KOPT-K1 (cell line): ENCODE measurements around the gene USP24.
"Not testable (repeated sequence)": the region's sequence is repeated elsewhere in the genome, so short reads cannot be mapped to it uniquely, and the experiment has no call there.

Experiments
- H3K27ac ChIP-seq: fragments of 200-600 bp; sonication (generic); 2 replicates; pipeline ENCODE4 v1.5.1; 2016; ENCODE audit warnings: antibody characterized with exemption, mild to moderate bottlenecking, low read depth, low read length; ENCODE audit not compliant: poor library complexity, severe bottlenecking
- H3K36me3 ChIP-seq: fragments of 200-600 bp; sonication (generic); 2 replicates; pipeline ENCODE4 v1.5.1; 2017; ENCODE audit warnings: antibody characterized with exemption, mild to moderate bottlenecking, low read length, moderate library complexity; ENCODE audit not compliant: insufficient read depth
- H3K9me3 ChIP-seq: fragments of 200-600 bp; sonication (generic); 2 replicates; pipeline ENCODE4 v1.5.1; 2017; ENCODE audit warnings: antibody characterized with exemption, low read length, mild to moderate bottlenecking; ENCODE audit not compliant: insufficient read depth, poor library complexity, severe bottlenecking

USP24 gene

GRCh38 chr1:55037733-55038551 is 177.2 kb downstream of the USP24 start:
- H3K36me3 ChIP-seq = no peaks in the 10 kb centered on the region
- no peak overlapping the region for H3K27ac ChIP-seq
- H3K9me3 ChIP-seq = no peaks in the 10 kb centered on the region

GRCh38 chr1:55035904-55036303 is 179.3 kb downstream of the USP24 start:
- Histone ChIP-seq H3K27ac (no peak overlapping the region), H3K36me3 (no peaks in the 10 kb centered on the region), H3K9me3 (no peaks in the 10 kb centered on the region)

- Histone ChIP-seq H3K27ac (no peak overlapping the region), H3K9me3 (no peaks in the 10 kb centered on the region), H3K36me3 (no peaks in the 10 kb centered on the region)
Observed at GRCh38 chr1:55034476-55035133, 180.6 kb downstream of the USP24 start.

GRCh38 chr1:55033265-55033614 is 181.9 kb downstream of the USP24 start:
- Histone ChIP-seq H3K36me3 (no peaks in the 10 kb centered on the region), H3K9me3 (no peaks in the 10 kb centered on the region), H3K27ac (no peak overlapping the region)

GRCh38 chr1:55031098-55031497 is 184.1 kb downstream of the USP24 start:
- H3K27ac ChIP-seq, H3K36me3 ChIP-seq, H3K9me3 ChIP-seq: not testable (repeated sequence)

- H3K27ac ChIP-seq, H3K9me3 ChIP-seq, H3K36me3 ChIP-seq: not testable (repeated sequence)
Observed at GRCh38 chr1:55026682-55027081, 188.5 kb downstream of the USP24 start.

- H3K36me3 ChIP-seq, H3K9me3 ChIP-seq, H3K27ac ChIP-seq: not testable (repeated sequence)
Observed at GRCh38 chr1:55024163-55024562, 191.0 kb downstream of the USP24 start.

- H3K9me3 ChIP-seq = no peaks in the 10 kb centered on the region
- no peak overlapping the region for H3K27ac ChIP-seq
Observed at GRCh38 chr1:55021942-55022546, 193.1 kb downstream of the USP24 start.

GRCh38 chr1:55018395-55018794 is 196.8 kb downstream of the USP24 start:
- Histone ChIP-seq H3K27ac (no peak overlapping the region), H3K9me3 (no peaks in the 10 kb centered on the region), H3K36me3 (no peaks in the 10 kb centered on the region)

More at GRCh38 chr1:55021942-55022546, 193.1 kb downstream of the USP24 start:
- H3K36me3 ChIP-seq = no peaks in the 10 kb centered on the region
